ENCODE data around the gene MCUB. TPM values are rescaled to one million over a fixed set of nuclear protein-coding genes. Genes with fewer than 3 reads are reported as not detected.
"Not testable (repeated sequence)": the region's sequence is repeated elsewhere in the genome, so short reads cannot be mapped to it uniquely, and the experiment has no call there.

Gene MCUB
- total RNA-seq, 1 donor from 2014 or later = 14.8 TPM

- ATAC-seq (peak; percentile 79), DNase-seq (no peak)
- Histone ChIP-seq H3K9me3 (no peaks in the 10 kb centered on the region), H3K27me3 (no peaks in the 10 kb centered on the region), H3K27ac (no peak overlapping the region), H3K4me1 (no peaks in the 10 kb centered on the region), H3K36me3 (no peaks in the 10 kb centered on the region), H3K4me3 (no peak overlapping the region)
- peak; percentile 36 for TF ChIP-seq CTCF (IDR thresholded peaks at IDR 0.05)
- intact Hi-C loops (cut with DNase I) = no loop called here
These were observed 14.4 kb downstream of the MCUB start for GRCh38 chr4:109574443-109574850.

GRCh38 chr4:109574931-109575804 lies 15.1 kb downstream of the MCUB start:
- Histone ChIP-seq H3K4me3 (no peak overlapping the region), H3K36me3 (no peaks in the 10 kb centered on the region), H3K9me3 (no peaks in the 10 kb centered on the region), H3K27ac (no peak overlapping the region), H3K27me3 (no peaks in the 10 kb centered on the region), H3K4me1 (no peaks in the 10 kb centered on the region)
- intact Hi-C loops (cut with DNase I) = no loop called here
- TF ChIP-seq CTCF (IDR thresholded peaks at IDR 0.05) = no peak
- DNase-seq (no peak), ATAC-seq (no peak)

- ATAC-seq (peak; percentile 69), DNase-seq (no peak)
- intact Hi-C loops (cut with DNase I) = no loop called here
- Histone ChIP-seq H3K36me3 (no peaks in the 10 kb centered on the region), H3K4me1 (no peaks in the 10 kb centered on the region), H3K9me3 (no peaks in the 10 kb centered on the region), H3K27ac (no peak overlapping the region), H3K27me3 (no peaks in the 10 kb centered on the region), H3K4me3 (no peak overlapping the region)
- no peak for TF ChIP-seq CTCF (IDR thresholded peaks at IDR 0.05)
These were observed 16.4 kb downstream of the MCUB start for GRCh38 chr4:109576462-109576861.

GRCh38 chr4:109578846-109579245 lies 18.8 kb downstream of the MCUB start:
- Histone ChIP-seq H3K27me3 (no peaks in the 10 kb centered on the region), H3K4me1 (no peaks in the 10 kb centered on the region), H3K9me3 (no peaks in the 10 kb centered on the region), H3K36me3 (no peaks in the 10 kb centered on the region), H3K4me3 (no peak overlapping the region), H3K27ac (no peak overlapping the region)
- TF ChIP-seq CTCF (IDR thresholded peaks at IDR 0.05) = no peak
- DNase-seq = no peak
- intact Hi-C loops (cut with DNase I) = no loop called here
- no peak for ATAC-seq

GRCh38 chr4:109579997-109580396 lies 20.0 kb downstream of the MCUB start:
- H3K36me3 ChIP-seq; H3K27me3 ChIP-seq; intact Hi-C loops (cut with DNase I); DNase-seq; H3K27ac ChIP-seq; H3K4me3 ChIP-seq; ATAC-seq; H3K4me1 ChIP-seq; H3K9me3 ChIP-seq: not testable (repeated sequence)

GRCh38 chr4:109588176-109588575 lies 28.1 kb downstream of the MCUB start:
- DNase-seq = no peak
- peaks cover 6% of the 10 kb centered on the region for H3K4me1 ChIP-seq
- H3K9me3 ChIP-seq = no peaks in the 10 kb centered on the region
- no peaks in the 10 kb centered on the region for H3K36me3 ChIP-seq
- no peak overlapping the region for H3K4me3 ChIP-seq
- TF ChIP-seq CTCF (IDR thresholded peaks at IDR 0.05) = no peak
- intact Hi-C loops (cut with DNase I) = no loop called here
- H3K27me3 ChIP-seq = no peaks in the 10 kb centered on the region
- no peak overlapping the region for H3K27ac ChIP-seq
- ATAC-seq = no peak

Data from upper lobe of right lung (tissue), 1 donor.